ENCODE results near the gene EFTUD2. TPM values are rescaled to one million over a fixed set of nuclear protein-coding genes. Genes with fewer than 3 reads are reported as not detected.
"Not testable (repeated sequence)": the region's sequence is repeated elsewhere in the genome, so short reads cannot be mapped to it uniquely, and the experiment has no call there.

The EFTUD2 gene
- total RNA-seq, result 10 to 100 TPM; 33.7 to 93.1 (median 55.8) TPM
- 10 to 100 TPM; 20.6 to 48.4 (median 21.6) TPM for polyA plus RNA-seq

DNA sequence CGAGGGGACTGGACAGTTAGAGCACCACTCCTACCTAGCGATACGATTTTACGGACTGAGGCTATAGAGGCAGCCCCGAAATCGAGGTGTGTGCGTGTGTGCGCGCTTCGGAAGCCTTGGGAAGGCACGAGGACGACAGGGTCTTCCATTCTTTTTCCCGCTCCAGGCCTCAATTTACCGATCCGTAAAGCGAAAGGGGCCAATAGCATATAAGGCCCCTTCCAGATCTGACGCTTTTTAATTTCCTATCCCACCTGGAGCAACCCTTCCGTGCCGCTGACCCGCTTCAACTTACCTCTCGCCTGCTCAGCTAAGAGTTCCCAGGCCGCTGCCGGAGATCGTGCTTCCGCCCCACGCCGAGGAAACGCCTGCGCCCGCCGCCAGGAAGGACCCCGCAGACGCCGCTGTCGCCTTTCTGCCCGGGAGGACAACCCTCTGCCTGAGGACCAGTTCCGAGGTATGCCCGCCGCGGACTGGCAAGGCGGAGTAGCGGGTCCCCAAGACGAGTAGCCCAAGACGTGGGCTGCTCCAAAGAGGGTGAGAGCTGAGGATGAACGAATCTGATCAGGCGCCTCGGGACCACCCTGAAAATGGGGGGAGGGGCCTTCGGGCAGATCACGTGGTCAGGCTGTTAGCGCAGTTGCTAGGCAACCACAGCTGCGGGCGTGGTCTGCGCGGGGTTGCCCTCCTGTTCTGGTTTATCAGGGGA is at the start of gene EFTUD2:
TSS of gene EFTUD2 (minus strand) at position 372 of the 709 bp plus-strand sequence. CDS start 4,924 bp downstream, outside the sequence.
- 0% methylated on average over 54 of the region's 54 CpGs for WGBS, 2 donors
- DNase-seq, result peak; percentile 95
- TF ChIP-seq, protein P1, sequence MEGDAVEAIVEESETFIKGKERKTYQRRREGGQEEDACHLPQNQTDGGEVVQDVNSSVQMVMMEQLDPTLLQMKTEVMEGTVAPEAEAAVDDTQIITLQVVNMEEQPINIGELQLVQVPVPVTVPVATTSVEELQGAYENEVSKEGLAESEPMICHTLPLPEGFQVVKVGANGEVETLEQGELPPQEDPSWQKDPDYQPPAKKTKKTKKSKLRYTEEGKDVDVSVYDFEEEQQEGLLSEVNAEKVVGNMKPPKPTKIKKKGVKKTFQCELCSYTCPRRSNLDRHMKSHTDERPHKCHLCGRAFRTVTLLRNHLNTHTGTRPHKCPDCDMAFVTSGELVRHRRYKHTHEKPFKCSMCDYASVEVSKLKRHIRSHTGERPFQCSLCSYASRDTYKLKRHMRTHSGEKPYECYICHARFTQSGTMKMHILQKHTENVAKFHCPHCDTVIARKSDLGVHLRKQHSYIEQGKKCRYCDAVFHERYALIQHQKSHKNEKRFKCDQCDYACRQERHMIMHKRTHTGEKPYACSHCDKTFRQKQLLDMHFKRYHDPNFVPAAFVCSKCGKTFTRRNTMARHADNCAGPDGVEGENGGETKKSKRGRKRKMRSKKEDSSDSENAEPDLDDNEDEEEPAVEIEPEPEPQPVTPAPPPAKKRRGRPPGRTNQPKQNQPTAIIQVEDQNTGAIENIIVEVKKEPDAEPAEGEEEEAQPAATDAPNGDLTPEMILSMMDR (IDR thresholded peaks at IDR 0.05), result peak in 2 of 4 experiments; percentile 7 to 17
- TF ChIP-seq EP300 (IDR thresholded peaks at IDR 0.05) (peak in 2 of 4 donors; percentile 40), POLR2AphosphoS5 (IDR thresholded peaks at IDR 0.05) (peak; percentile 57 to 84 (median 75)), POLR2A (IDR thresholded peaks at IDR 0.05) (no peak)
- intact Hi-C loops (cut with DNase I), result no loop called here
- H3K27me3 ChIP-seq, result no peaks in the 10 kb centered on the region
- no peaks in the 10 kb centered on the region for H3K9me3 ChIP-seq
- peak within 1 kb of the TSS; percentile 72 to 83 (median 79) for H3K4me3 ChIP-seq
- peaks cover 0 to 38% (median 29%) of the 10 kb centered on the region in 4 donors for H3K4me1 ChIP-seq
- H3K36me3 ChIP-seq, result peaks cover 0 to 10% (median 1%) of the 10 kb centered on the region in 4 donors
- H3K27ac ChIP-seq, result peak within 1 kb of the TSS; percentile 91 to 94 (median 92)

- Histone ChIP-seq H3K4me3 (peak overlapping the region; percentile 27 to 61 (median 50)), H3K36me3 (no peaks in the 10 kb centered on the region), H3K9me3 (no peaks in the 10 kb centered on the region), H3K4me1 (peaks cover 0 to 12% (median 9%) of the 10 kb centered on the region in 4 donors), H3K27ac (peak overlapping the region in 2 of 4 donors; percentile 60 to 65), H3K27me3 (no peaks in the 10 kb centered on the region)
- WGBS, 2 donors, result 66 to 68% methylated on average over 7 of the region's 7 CpGs
- peak; percentile 12 for DNase-seq
- TF ChIP-seq POLR2AphosphoS5 (IDR thresholded peaks at IDR 0.05), result no peak
- TF ChIP-seq POLR2A (IDR thresholded peaks at IDR 0.05), result no peak
- intact Hi-C loops (cut with DNase I), result loop anchor here (1.0 to 2.0 kb wide), 2 partner anchors 20 to 74 kb away; partner anchors contain the start of gene C1QL1
Observed at GRCh38 chr17:44948315-44948795, 49.1 kb upstream of the EFTUD2 start.

DNA sequence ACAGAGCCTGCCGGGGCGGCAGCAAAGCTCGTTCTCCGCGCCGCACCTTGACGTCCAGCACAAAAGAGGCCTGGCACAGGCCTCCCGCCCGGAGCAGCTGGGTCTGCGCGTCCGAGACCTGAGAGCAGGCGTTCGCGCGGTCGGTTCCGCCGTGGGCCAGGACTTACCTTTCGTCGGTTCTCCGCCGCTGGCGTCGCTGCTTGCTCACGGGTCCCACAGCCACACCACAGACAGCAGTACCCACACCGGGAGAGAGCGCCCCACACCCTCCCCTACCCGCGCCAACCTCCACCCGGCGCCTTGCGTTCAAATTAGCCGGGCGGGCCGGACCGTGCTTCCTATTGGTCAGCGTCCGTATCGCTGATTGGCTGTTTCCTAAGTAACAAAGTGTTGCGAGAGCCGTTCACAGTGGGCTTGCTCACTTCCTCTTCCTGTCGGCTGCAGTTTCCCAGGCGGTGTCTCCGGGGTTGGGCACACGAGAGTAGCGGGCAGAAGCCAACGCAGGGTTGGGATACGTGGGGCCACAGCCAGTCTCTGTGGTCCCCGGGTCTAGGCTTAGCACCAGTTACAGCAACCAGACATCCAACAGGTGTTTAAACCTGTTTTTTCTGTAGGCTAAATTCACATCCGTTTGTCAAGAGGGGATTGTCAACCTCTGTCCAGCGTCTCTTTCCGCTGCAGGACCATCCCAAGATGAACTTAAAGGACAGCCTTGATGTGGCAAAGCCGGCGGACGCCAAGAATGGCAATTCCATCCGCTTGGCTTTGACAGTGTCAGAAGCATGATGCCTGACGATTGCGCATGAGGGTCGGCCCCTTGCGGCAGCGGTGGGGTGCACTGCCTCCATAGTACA is 48.4 kb upstream of the EFTUD2 start, which contains the start of gene KIF18B:
TSS of gene KIF18B (minus strand) at position 313 of the 854 bp plus-strand sequence. CDS start 11,429 bp downstream, outside the sequence.
- no peaks in the 10 kb centered on the region for H3K27me3 ChIP-seq

GRCh38 chr17:44945652-44946051 is 46.4 kb upstream of the EFTUD2 start:
- peak; percentile 24 for DNase-seq

More for the DNA sequence above, 48.4 kb upstream of the EFTUD2 start, which contains the start of gene KIF18B:
- TF ChIP-seq EP300 (IDR thresholded peaks at IDR 0.05), result no peak
- peak; percentile 85 to 90 (median 87) for TF ChIP-seq POLR2AphosphoS5 (IDR thresholded peaks at IDR 0.05)
- TF ChIP-seq, protein P1 (IDR thresholded peaks at IDR 0.05), result no peak
- TF ChIP-seq POLR2A (IDR thresholded peaks at IDR 0.05), result peak; percentile 52 to 64
- Histone ChIP-seq H3K27ac (peak within 1 kb of the TSS; percentile 42 to 65 (median 60)), H3K4me1 (peaks cover 0 to 12% (median 9%) of the 10 kb centered on the region in 4 donors), H3K36me3 (no peaks in the 10 kb centered on the region), H3K9me3 (no peaks in the 10 kb centered on the region), H3K4me3 (peak within 1 kb of the TSS; percentile 27 to 61 (median 50))
- WGBS, 2 donors, result 2 to 4% methylated on average over 62 of the region's 62 CpGs
- intact Hi-C loops (cut with DNase I), result loop anchor here (1.0 to 2.0 kb wide), 3 partner anchors 21 to 75 kb away; partner anchors contain the start of gene C1QL1
- peak; percentile 95 for DNase-seq

DNA sequence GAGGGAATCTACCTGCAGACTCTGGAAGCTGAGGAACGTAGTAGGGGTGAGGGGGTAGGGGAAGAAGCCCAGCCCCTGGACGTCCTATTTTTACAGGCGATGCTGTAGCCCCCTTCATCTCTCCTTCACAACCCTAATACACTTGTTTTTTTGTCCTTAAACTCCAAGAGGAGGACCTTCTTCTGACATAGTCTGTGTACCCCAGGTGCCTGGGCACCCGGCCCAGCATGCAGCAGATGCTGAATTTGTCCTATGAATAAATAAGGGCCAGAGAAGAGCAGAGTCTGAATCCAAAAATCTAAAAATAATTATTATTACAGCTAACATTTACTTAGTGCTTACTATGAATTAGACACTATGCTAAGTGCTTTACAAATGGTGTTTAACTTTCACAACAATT is 43.2 kb upstream of the EFTUD2 start:
- Histone ChIP-seq H3K4me1 (peaks cover 0 to 11% (median 8%) of the 10 kb centered on the region in 4 donors), H3K27ac (no peak overlapping the region), H3K9me3 (no peaks in the 10 kb centered on the region), H3K4me3 (no peak overlapping the region), H3K27me3 (no peaks in the 10 kb centered on the region), H3K36me3 (no peaks in the 10 kb centered on the region)
- intact Hi-C loops (cut with DNase I), result no loop called here
- no peak for DNase-seq
- TF ChIP-seq, protein P1 (IDR thresholded peaks at IDR 0.05), result no peak
- TF ChIP-seq POLR2AphosphoS5 (IDR thresholded peaks at IDR 0.05) (no peak), POLR2A (IDR thresholded peaks at IDR 0.05) (no peak), EP300 (IDR thresholded peaks at IDR 0.05) (no peak)
- WGBS, 2 donors, result 85 to 91% methylated on average over 4 of the region's 4 CpGs

More at GRCh38 chr17:44945652-44946051, 46.4 kb upstream of the EFTUD2 start:
- 94 to 95% methylated on average over 9 to 10 of the region's 10 CpGs for WGBS, 2 donors
- H3K9me3 ChIP-seq, H3K27ac ChIP-seq, H3K36me3 ChIP-seq, H3K4me3 ChIP-seq, H3K27me3 ChIP-seq: not testable (repeated sequence)
- intact Hi-C loops (cut with DNase I), result loop anchor here (2.0 kb wide), 1 partner anchor 25 kb away; no protein-coding TSS in a partner anchor
- H3K4me1 ChIP-seq, result peaks cover 0 to 12% (median 9%) of the 10 kb centered on the region in 4 donors
